Measurements from ENCODE around the gene RCOR2. TPM values are rescaled to one million over a fixed set of nuclear protein-coding genes. Genes with fewer than 3 reads are reported as not detected.

The RCOR2 gene
- total and polyA plus RNA-seq, 2 experiments from 2014 or later: 5.5 to 66.9 TPM

DNA sequence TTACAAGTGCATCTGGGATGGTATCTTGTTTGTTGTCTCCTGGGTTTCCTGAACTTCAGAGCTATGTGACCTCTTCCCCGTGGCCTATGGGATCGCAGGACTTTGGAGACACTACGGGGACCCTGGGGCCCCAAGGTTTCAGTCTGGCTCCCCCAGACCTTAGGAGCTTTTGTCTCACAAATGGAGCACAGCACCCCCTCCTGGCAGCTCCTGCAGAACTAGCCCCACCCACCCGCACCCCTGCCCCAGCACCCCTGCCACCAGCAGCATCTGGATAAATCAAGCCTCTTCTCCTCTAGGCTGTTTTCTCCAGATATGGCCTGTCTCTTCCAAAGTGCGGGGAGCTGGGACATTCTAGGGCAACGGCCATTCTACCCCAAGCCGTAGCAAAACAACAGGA, 10.4 kb downstream of the RCOR2 start:
- no peaks in the 10 kb centered on the region for H3K27me3 ChIP-seq (ENCODE audit: insufficient read depth)
- H3K4me1 Mint-ChIP-seq: peaks cover 58% of the 10 kb centered on the region
- H3K27me3 Mint-ChIP-seq (ENCODE audit: insufficient read depth, low read depth, poor library complexity): peaks cover 21% of the 10 kb centered on the region

DNA sequence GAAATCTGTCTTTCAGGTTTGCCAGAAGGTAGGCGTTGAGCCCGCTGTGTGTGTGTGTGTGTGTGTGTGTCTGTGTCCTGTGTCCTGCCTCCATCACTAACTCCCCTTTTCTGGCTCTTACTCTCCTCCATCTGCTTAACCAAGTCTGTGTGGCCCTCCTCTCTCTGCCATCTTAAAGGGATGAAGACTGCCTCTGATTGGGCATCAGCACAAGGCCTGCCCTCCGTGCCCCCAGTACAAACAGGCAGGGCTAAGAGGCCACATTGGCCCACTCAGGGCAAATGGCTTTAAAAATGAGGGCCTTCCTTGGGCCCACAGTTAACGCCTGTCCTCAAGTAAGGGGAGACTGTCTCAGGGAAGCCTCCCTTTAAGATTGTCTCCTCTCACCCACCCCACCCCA, 10.9 kb downstream of the RCOR2 start:
- Histone ChIP-seq H3K27ac (ENCODE audit: low read depth) (no peak overlapping the region; the same call in 1 of the 2 replicates), H3K9me2 (ENCODE audit: insufficient read depth) (no peaks in the 10 kb centered on the region), H3K27me3 (ENCODE audit: insufficient read depth) (no peaks in the 10 kb centered on the region), H3K36me3 (ENCODE audit: insufficient read depth) (no peaks in the 10 kb centered on the region; the same call in 1 of the 2 replicates), H3K4me2 (no peak overlapping the region; the same call in 1 of the 2 replicates), H3F3A (replicated peaks; ENCODE audit: low read depth) (peaks cover 24% of the 10 kb centered on the region), H3K4me3 (no peak overlapping the region), H2AFZ (no peak overlapping the region), H4K20me1 (replicated peaks; ENCODE audit: insufficient read depth) (peaks cover 7% of the 10 kb centered on the region; the same call in 1 of the 2 replicates), H3K4me1 (ENCODE audit: insufficient read depth) (peaks cover 52% of the 10 kb centered on the region), H3K79me2 (replicated peaks; ENCODE audit: insufficient read depth) (no peaks in the 10 kb centered on the region)
- Mint-ChIP-seq H3K4me3 (no peak overlapping the region), H3K9me3 (no peaks in the 10 kb centered on the region), H3K27me3 (ENCODE audit: insufficient read depth, low read depth, poor library complexity) (peaks cover 22% of the 10 kb centered on the region), H3K4me1 (peaks cover 54% of the 10 kb centered on the region), H3K27ac (peak overlapping the region; percentile 88), H3K36me3 (ENCODE audit: low read depth) (peaks cover 44% of the 10 kb centered on the region)
- ATAC-seq (no peak), DNase-seq (ENCODE audit: low spot score) (no peak)
- TF ChIP-seq, protein P1, sequence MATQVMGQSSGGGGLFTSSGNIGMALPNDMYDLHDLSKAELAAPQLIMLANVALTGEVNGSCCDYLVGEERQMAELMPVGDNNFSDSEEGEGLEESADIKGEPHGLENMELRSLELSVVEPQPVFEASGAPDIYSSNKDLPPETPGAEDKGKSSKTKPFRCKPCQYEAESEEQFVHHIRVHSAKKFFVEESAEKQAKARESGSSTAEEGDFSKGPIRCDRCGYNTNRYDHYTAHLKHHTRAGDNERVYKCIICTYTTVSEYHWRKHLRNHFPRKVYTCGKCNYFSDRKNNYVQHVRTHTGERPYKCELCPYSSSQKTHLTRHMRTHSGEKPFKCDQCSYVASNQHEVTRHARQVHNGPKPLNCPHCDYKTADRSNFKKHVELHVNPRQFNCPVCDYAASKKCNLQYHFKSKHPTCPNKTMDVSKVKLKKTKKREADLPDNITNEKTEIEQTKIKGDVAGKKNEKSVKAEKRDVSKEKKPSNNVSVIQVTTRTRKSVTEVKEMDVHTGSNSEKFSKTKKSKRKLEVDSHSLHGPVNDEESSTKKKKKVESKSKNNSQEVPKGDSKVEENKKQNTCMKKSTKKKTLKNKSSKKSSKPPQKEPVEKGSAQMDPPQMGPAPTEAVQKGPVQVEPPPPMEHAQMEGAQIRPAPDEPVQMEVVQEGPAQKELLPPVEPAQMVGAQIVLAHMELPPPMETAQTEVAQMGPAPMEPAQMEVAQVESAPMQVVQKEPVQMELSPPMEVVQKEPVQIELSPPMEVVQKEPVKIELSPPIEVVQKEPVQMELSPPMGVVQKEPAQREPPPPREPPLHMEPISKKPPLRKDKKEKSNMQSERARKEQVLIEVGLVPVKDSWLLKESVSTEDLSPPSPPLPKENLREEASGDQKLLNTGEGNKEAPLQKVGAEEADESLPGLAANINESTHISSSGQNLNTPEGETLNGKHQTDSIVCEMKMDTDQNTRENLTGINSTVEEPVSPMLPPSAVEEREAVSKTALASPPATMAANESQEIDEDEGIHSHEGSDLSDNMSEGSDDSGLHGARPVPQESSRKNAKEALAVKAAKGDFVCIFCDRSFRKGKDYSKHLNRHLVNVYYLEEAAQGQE (IDR thresholded peaks at IDR 0.05; ENCODE audit: unreplicated experiment): no peak
- TF ChIP-seq, protein P2, sequence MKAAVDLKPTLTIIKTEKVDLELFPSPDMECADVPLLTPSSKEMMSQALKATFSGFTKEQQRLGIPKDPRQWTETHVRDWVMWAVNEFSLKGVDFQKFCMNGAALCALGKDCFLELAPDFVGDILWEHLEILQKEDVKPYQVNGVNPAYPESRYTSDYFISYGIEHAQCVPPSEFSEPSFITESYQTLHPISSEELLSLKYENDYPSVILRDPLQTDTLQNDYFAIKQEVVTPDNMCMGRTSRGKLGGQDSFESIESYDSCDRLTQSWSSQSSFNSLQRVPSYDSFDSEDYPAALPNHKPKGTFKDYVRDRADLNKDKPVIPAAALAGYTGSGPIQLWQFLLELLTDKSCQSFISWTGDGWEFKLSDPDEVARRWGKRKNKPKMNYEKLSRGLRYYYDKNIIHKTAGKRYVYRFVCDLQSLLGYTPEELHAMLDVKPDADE (IDR thresholded peaks at IDR 0.05): no peak
- TF ChIP-seq ZNF331 (CRISPR knock-in tag; IDR thresholded peaks at IDR 0.05; ENCODE audit: low read depth) (no peak), STAT1 (IDR thresholded peaks at IDR 0.05; ENCODE audit: unreplicated experiment) (no peak), EZH2 (IDR thresholded peaks at IDR 0.05; ENCODE audit: low read depth, unreplicated experiment) (no peak), EZH2phosphoT487 (IDR thresholded peaks at IDR 0.05; ENCODE audit: unreplicated experiment) (no peak), ZNF114 (CRISPR knock-in tag; IDR thresholded peaks at IDR 0.05) (no peak)

More for the DNA sequence above, 10.4 kb downstream of the RCOR2 start:
- no peaks in the 10 kb centered on the region; the same call in 2 of the 3 replicates for H3K9me3 Mint-ChIP-seq
- Histone ChIP-seq H3K4me3 (no peak overlapping the region), H3K27ac (ENCODE audit: low read depth) (0 out of 2 replicates have a peak overlapping the region, but pooled peaks have one; percentile 78), H3K79me2 (replicated peaks; ENCODE audit: insufficient read depth) (no peaks in the 10 kb centered on the region), H2AFZ (no peak overlapping the region), H3K36me3 (ENCODE audit: insufficient read depth) (no peaks in the 10 kb centered on the region; the same call in 1 of the 2 replicates), H4K20me1 (replicated peaks; ENCODE audit: insufficient read depth) (peaks cover 7% of the 10 kb centered on the region; the same call in 1 of the 2 replicates), H3K4me1 (ENCODE audit: insufficient read depth) (peaks cover 56% of the 10 kb centered on the region), H3K4me2 (0 out of 2 replicates have a peak overlapping the region, but pooled peaks have one; percentile 32), H3K9me2 (ENCODE audit: insufficient read depth) (no peaks in the 10 kb centered on the region), H3F3A (replicated peaks; ENCODE audit: low read depth) (peaks cover 23% of the 10 kb centered on the region)
- no peak overlapping the region for H3K4me3 Mint-ChIP-seq
- DNase-seq (ENCODE audit: low spot score) (peak; percentile 70), ATAC-seq (peak; percentile 1; the same call in 2 of the 3 replicates)
- peaks cover 43% of the 10 kb centered on the region for H3K36me3 Mint-ChIP-seq (ENCODE audit: low read depth)
- TF ChIP-seq, protein P3, sequence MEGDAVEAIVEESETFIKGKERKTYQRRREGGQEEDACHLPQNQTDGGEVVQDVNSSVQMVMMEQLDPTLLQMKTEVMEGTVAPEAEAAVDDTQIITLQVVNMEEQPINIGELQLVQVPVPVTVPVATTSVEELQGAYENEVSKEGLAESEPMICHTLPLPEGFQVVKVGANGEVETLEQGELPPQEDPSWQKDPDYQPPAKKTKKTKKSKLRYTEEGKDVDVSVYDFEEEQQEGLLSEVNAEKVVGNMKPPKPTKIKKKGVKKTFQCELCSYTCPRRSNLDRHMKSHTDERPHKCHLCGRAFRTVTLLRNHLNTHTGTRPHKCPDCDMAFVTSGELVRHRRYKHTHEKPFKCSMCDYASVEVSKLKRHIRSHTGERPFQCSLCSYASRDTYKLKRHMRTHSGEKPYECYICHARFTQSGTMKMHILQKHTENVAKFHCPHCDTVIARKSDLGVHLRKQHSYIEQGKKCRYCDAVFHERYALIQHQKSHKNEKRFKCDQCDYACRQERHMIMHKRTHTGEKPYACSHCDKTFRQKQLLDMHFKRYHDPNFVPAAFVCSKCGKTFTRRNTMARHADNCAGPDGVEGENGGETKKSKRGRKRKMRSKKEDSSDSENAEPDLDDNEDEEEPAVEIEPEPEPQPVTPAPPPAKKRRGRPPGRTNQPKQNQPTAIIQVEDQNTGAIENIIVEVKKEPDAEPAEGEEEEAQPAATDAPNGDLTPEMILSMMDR (conservative IDR thresholded peaks at IDR 0.05; ENCODE audit: low read depth in 2 of 2): peak; percentile 30 to 55; a peak in 3 of 4 replicates
- TF ChIP-seq NANOG (IDR thresholded peaks at IDR 0.05; ENCODE audit: borderline replicate concordance): no peak
- H3K27ac Mint-ChIP-seq: no peak overlapping the region

All from GM23338 (cell line).